GM19193 (cell line): Measurements from ENCODE around the gene STIP1.

ENCODE experiments used
- POLR2A ChIP-seq: IDR thresholded peaks from 4 replicates; pipeline ENCODE4 v1.6.1; 2011; ENCODE audit not compliant: insufficient read depth, insufficient read length; ENCODE audit errors: extremely low read depth

Gene STIP1

DNA sequence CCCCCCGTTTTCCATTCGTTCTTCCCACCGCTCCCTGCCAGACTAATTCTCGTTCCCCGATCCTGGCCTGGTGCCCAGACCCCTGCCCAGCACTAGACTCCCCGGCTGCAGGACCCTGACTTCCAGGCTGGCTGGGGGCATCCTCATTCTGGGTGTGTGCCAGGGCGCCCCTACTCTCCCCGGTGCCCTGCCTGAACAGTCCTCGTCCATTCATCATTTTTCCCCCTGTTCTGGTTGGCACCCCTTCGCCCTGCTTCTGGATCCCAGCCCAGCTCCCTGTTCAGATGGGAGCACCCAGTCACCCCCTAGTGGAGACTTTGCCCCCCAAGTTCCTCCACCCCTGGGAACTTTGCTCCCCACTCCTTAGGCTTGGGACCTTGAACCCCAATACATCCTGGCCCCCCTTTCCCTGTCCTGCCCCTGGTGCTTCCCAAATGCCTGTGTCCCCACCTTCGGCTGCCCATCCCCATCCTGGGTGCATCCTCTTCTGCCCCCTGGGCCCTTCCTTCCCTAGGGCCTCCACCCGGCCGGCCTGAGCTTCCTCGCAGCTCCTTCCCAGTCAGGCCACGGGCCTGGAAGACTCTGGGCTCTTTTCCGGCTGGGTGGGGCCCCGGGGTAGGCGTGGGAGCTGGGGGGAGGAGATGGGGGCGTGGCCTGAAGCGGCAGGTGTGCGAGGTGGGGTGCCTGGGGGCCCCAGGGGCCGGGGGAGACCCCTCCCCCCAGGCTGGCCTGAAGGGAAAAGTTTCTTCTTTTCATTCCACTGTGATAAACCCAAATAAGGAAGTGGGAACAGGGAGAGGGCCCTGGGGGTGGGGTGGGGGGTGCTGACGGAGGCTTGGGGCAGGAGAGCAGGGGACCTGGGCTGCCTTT is 66.3 kb downstream of the STIP1 start:
- no peak for TF ChIP-seq POLR2A

DNA sequence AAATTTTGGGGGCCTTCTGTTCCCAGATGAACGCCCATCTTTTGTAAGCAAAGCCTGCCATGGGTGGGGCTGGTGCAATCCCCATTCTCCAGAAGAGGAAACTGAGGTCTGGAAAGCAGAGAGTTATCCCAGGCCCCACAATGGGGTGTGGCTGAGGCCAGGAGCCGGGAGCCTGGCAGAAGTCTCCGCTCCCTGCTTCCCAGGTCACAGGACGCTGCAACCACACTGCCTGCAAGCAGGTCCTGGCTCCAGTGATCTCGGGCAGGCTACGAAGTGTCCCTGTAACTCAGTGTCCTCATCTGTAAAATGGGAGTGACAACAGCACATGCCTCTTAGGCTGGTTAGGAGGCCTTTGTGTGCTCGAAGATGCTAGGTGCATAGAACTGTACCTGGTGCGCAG is 67.1 kb downstream of the STIP1 start:
- no peak for TF ChIP-seq POLR2A

DNA sequence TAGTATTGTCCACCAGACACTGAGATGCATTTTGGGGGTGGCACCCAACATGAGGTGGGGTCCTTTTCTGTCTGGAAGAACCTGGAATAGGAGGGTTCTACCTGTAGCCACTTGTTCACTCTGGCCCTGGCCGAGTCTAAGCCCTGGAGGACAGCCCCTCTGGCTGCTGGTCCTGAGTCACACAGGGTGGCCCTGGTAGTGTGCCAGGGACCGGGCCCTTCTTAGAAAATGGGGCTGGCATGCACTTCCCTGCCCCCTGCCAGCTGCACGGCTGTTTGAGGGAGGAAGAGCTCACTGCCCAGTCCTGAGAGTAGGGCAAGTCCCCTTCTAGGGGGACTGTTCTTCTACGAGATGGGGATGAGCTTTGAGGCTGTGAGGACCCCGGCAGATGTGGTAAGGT is 67.5 kb downstream of the STIP1 start:
- no peak for TF ChIP-seq POLR2A
